GM10248 (cell line): Measurements from ENCODE around the gene EYA4.

Experiments
- CTCF ChIA-PET: fragments of 300-600 bp; sonication (Branson Sonifier 250); formaldehyde crosslinking; extraction: SDS; loops from one replicate; lab custom pipeline; 2021; ENCODE audit warnings: antibody characterized with exemption; lab: Yijun Ruan, JAX
- POLR2A ChIA-PET: fragments of 350-650 bp; sonication (Branson Sonifier 250); formaldehyde crosslinking; extraction: SDS; loops from one replicate; lab custom pipeline; 2020; ENCODE audit warnings: antibody characterized with exemption; lab: Yijun Ruan, JAX
- DNase-seq: peaks from one replicate; pipeline ENCODE4 v3.0.0; 2012; ENCODE audit errors: extremely low spot score
- CTCF ChIP-seq: IDR thresholded peaks from 2 replicates; pipeline ENCODE4 v1.5.1; 2012; ENCODE audit warnings: mild to moderate bottlenecking, low read depth; ENCODE audit errors: extremely low read depth, missing control alignments, control extremely low read depth

Gene EYA4

GRCh38 chr6:133423242-133423641 is 182.1 kb downstream of the EYA4 start:
- DNase-seq = no peak
- no peak for TF ChIP-seq CTCF
- POLR2A ChIA-PET = no interaction called here
- CTCF ChIA-PET = interaction anchor here (1.1 kb wide), 1 partner anchor 15 kb away, joined by 4 read pairs; no protein-coding TSS in a partner anchor

GRCh38 chr6:133424359-133424758 is 183.2 kb downstream of the EYA4 start:
- no peak for DNase-seq
- CTCF ChIA-PET = no interaction called here
- POLR2A ChIA-PET = no interaction called here
- no peak for TF ChIP-seq CTCF

- DNase-seq = no peak
- TF ChIP-seq CTCF = no peak
- ChIA-PET CTCF (no interaction called here), POLR2A (no interaction called here)
These were observed 184.9 kb downstream of the EYA4 start for GRCh38 chr6:133426038-133426437.

GRCh38 chr6:133428295-133428694 is 187.1 kb downstream of the EYA4 start:
- CTCF ChIA-PET = interaction anchor here (1.3 kb wide), 1 partner anchor 28 kb away, joined by 5 read pairs; no protein-coding TSS in a partner anchor
- POLR2A ChIA-PET = no interaction called here
- no peak for TF ChIP-seq CTCF
- no peak for DNase-seq

- ChIA-PET CTCF (no interaction called here), POLR2A (no interaction called here)
- no peak for DNase-seq
- TF ChIP-seq CTCF = no peak
These were observed 189.4 kb downstream of the EYA4 start for GRCh38 chr6:133430530-133430929.

GRCh38 chr6:133431031-133431430 is 189.9 kb downstream of the EYA4 start:
- ChIA-PET CTCF (no interaction called here), POLR2A (no interaction called here)
- no peak for DNase-seq
- TF ChIP-seq CTCF = no peak
